H1 (cell line): ENCODE data around the gene IQCN. TPM values are rescaled to one million over a fixed set of nuclear protein-coding genes. Genes with fewer than 3 reads are reported as not detected.

Source experiments
- CTCF ChIA-PET: fragments of 300-600 bp; sonication (Branson Sonifier 250); formaldehyde crosslinking; loops from one replicate; lab custom pipeline; 2021; ENCODE audit not compliant: partially characterized antibody; lab: Charles Lee
- POLR2A ChIA-PET: fragments of 300-600 bp; sonication (Branson Sonifier 250); formaldehyde crosslinking; loops from one replicate; lab custom pipeline; 2021; ENCODE audit warnings: inconsistent platforms; ENCODE audit not compliant: partially characterized antibody; lab: Charles Lee
- DNase-seq, 2 experiments: peaks; one replicate each; pipeline versions ENCODE4 v3.0.0 to v3.0.0-alpha.2; 2010 to 2022; ENCODE audit warnings: low spot score in 2 of 2, low read depth in 1 of 2, mixed read lengths in 1 of 2
- FAIRE-seq: peaks from 2 replicates; lab custom pipeline; 2011; peaks lifted over from hg19 to GRCh38; lab: Jason Lieb, UNC
- H2AFZ ChIP-seq: 2 replicates; pipeline ENCODE4 v1.8.1; 2012; ENCODE audit warnings: low read length, inconsistent platforms
- H2AK5ac ChIP-seq: 2 replicates; pipeline ENCODE4 v1.6.1; 2013; ENCODE audit warnings: low read depth, low read length
- H2BK120ac ChIP-seq: replicated peaks from 2 replicates; pipeline ENCODE3; 2013; ENCODE audit warnings: low read depth, low read length, inconsistent platforms
- H2BK12ac ChIP-seq: 2 replicates; pipeline ENCODE4 v1.6.1; 2013; ENCODE audit warnings: low read depth, low read length
- H2BK15ac ChIP-seq: 2 replicates; pipeline ENCODE4 v1.6.1; 2013; ENCODE audit warnings: low read length
- H2BK20ac ChIP-seq: 2 replicates; pipeline ENCODE4 v1.6.1; 2013; ENCODE audit warnings: low read length
- H2BK5ac ChIP-seq: 2 replicates; pipeline ENCODE4 v1.6.1; 2013; ENCODE audit warnings: low read depth, low read length
- H3K14ac ChIP-seq: 2 replicates; pipeline ENCODE4 v1.6.1; 2013; ENCODE audit warnings: inconsistent platforms; ENCODE audit not compliant: insufficient read length
- H3K18ac ChIP-seq: 2 replicates; pipeline ENCODE4 v1.6.1; 2013; ENCODE audit warnings: low read length; ENCODE audit errors: extremely low read depth
- H3K23ac ChIP-seq: 2 replicates; pipeline ENCODE4 v1.6.1; 2013; ENCODE audit warnings: inconsistent platforms; ENCODE audit not compliant: insufficient read length
- H3K23me2 ChIP-seq: 2 replicates; pipeline ENCODE4 v1.6.1; 2013; ENCODE audit warnings: low read depth, low read length
- H3K27ac ChIP-seq: 2 replicates; pipeline ENCODE4 v1.6.1; 2011; ENCODE audit warnings: low read depth, low read length, inconsistent platforms
- H3K27me3 ChIP-seq, 4 experiments: replicated peaks in 1 of 4; 1 replicate in 1 of 4; 2 replicates in 3 of 4; pipeline versions ENCODE4 v1.6.1 to v1.8.1; 2011 to 2013; ENCODE audit warnings: low read length in 3 of 4, mild to moderate bottlenecking in 3 of 4, inconsistent platforms in 2 of 4, mixed read lengths in 2 of 4, moderate library complexity in 1 of 4; ENCODE audit not compliant: control insufficient read depth in 3 of 4, insufficient read depth in 3 of 4; ENCODE audit errors: extremely low read depth in 1 of 4
- H3K36me3 ChIP-seq, 4 experiments: 2 replicates each; pipeline versions ENCODE4 v1.6.1 to v1.8.1; 2011 to 2013; ENCODE audit warnings: mild to moderate bottlenecking in 4 of 4, low read length in 3 of 4, moderate library complexity in 2 of 4, control low read depth in 1 of 4, inconsistent platforms in 1 of 4; ENCODE audit not compliant: insufficient read depth in 4 of 4, control insufficient read depth in 2 of 4
- H3K4ac ChIP-seq: replicated peaks from 2 replicates; pipeline ENCODE3; 2013; ENCODE audit warnings: low read length, low read depth, mixed read lengths, inconsistent platforms; ENCODE audit not compliant: insufficient read length
- H3K4me1 ChIP-seq, 4 experiments: replicated peaks in 1 of 4; 1 replicate in 1 of 4; 2 replicates in 3 of 4; pipeline versions ENCODE4 v1.6.1 to v1.8.1; 2011 to 2013; ENCODE audit warnings: low read length in 3 of 4, inconsistent platforms in 2 of 4, mixed read lengths in 1 of 4; ENCODE audit not compliant: insufficient read depth in 4 of 4, control insufficient read depth in 3 of 4
- H3K4me2 ChIP-seq, 2 experiments: 2 replicates each; pipeline versions ENCODE4 v1.6.1 to v1.8.1; 2011 to 2013; ENCODE audit warnings: low read depth in 2 of 2, low read length in 2 of 2, control low read depth in 1 of 2, inconsistent platforms in 1 of 2, mild to moderate bottlenecking in 1 of 2; ENCODE audit not compliant: insufficient read depth in 1 of 2
- H3K4me3 ChIP-seq, 4 experiments: fragments of 200-600, 300-600 bp in 1 of 4; sonication (generic), shearing (Covaris generic), sonication (Bioruptor Twin) in 1 of 4; 2 replicates each; pipeline versions ENCODE4 v1.5.1 to v1.8.1; 2011 to 2016; ENCODE audit warnings: low read length in 4 of 4, low read depth in 3 of 4, control low read depth in 2 of 4, inconsistent platforms in 2 of 4, mild to moderate bottlenecking in 2 of 4, mixed read lengths in 1 of 4, moderate library complexity in 1 of 4; ENCODE audit not compliant: insufficient read depth in 2 of 4; ENCODE audit errors: extremely low read depth in 1 of 4
- H3K56ac ChIP-seq: replicated peaks from 2 replicates; pipeline ENCODE3; 2013; ENCODE audit warnings: low read depth, mild to moderate bottlenecking, mixed read lengths, low read length, inconsistent platforms; ENCODE audit not compliant: insufficient read length
- H3K79me1 ChIP-seq: 2 replicates; pipeline ENCODE4 v1.6.1; 2013; ENCODE audit warnings: low read depth, low read length, control low read depth
- H3K79me2 ChIP-seq, 2 experiments: 2 replicates each; pipeline versions ENCODE4 v1.6.1 to v1.8.1; 2012 to 2013; ENCODE audit warnings: low read length in 2 of 2, mild to moderate bottlenecking in 2 of 2, inconsistent platforms in 1 of 2; ENCODE audit not compliant: insufficient read depth in 2 of 2, control insufficient read depth in 1 of 2
- H3K9ac ChIP-seq, 4 experiments: replicated peaks in 1 of 4; 1 replicate in 1 of 4; 2 replicates in 3 of 4; pipeline versions ENCODE4 v1.6.1 to v1.8.1; 2011 to 2013; ENCODE audit warnings: low read depth in 3 of 4, low read length in 3 of 4, control low read depth in 2 of 4, mild to moderate bottlenecking in 2 of 4, moderate library complexity in 2 of 4, inconsistent platforms in 1 of 4; ENCODE audit errors: extremely low read depth in 1 of 4
- H3K9me3 ChIP-seq, 2 experiments: 2 replicates each; pipeline versions ENCODE4 v1.6.1 to v1.8.1; 2012 to 2013; ENCODE audit warnings: mild to moderate bottlenecking in 2 of 2, moderate library complexity in 2 of 2, control low read depth in 1 of 2, inconsistent platforms in 1 of 2, low read depth in 1 of 2, low read length in 1 of 2, mixed read lengths in 1 of 2; ENCODE audit not compliant: insufficient read depth in 2 of 2
- H4K20me1 ChIP-seq, 2 experiments: replicated peaks in 1 of 2; 2 replicates each; pipeline versions ENCODE3 to v1.8.1; 2011 to 2013; ENCODE audit warnings: inconsistent platforms in 2 of 2, low read length in 2 of 2, mild to moderate bottlenecking in 1 of 2; ENCODE audit not compliant: insufficient read depth in 2 of 2, control insufficient read depth in 1 of 2
- H4K5ac ChIP-seq: 2 replicates; pipeline ENCODE4 v1.6.1; 2013; ENCODE audit warnings: low read length, low read depth, mixed read lengths, inconsistent platforms; ENCODE audit not compliant: insufficient read length
- H4K8ac ChIP-seq: 2 replicates; pipeline ENCODE4 v1.8.0; 2013; ENCODE audit warnings: mild to moderate bottlenecking, moderate library complexity, low read length, inconsistent platforms; ENCODE audit not compliant: insufficient read depth; ENCODE audit errors: extremely low read depth
- H4K91ac ChIP-seq: replicated peaks from 2 replicates; pipeline ENCODE3; 2013; ENCODE audit warnings: low read length, mixed read lengths, inconsistent platforms; ENCODE audit not compliant: insufficient read length
- CHD1 ChIP-seq: IDR thresholded peaks from 2 replicates; pipeline ENCODE4 v1.6.1; 2012; ENCODE audit warnings: low read depth, low read length, improper control_type of control experiment
- CREB1 ChIP-seq: IDR thresholded peaks from 2 replicates; pipeline ENCODE4 v1.6.1; 2012; ENCODE audit warnings: inconsistent platforms
- JUN ChIP-seq: IDR thresholded peaks from 2 replicates; pipeline ENCODE4 v1.6.1; 2011; ENCODE audit warnings: low read depth, mild to moderate bottlenecking, improper control_type of control experiment, low read length
- KDM5A ChIP-seq: fragments of 200-600 bp; IDR thresholded peaks from 2 replicates; pipeline ENCODE4 v1.7.1; 2012; ENCODE audit warnings: mild to moderate bottlenecking, low read length, inconsistent platforms, mixed read lengths
- MAX ChIP-seq: IDR thresholded peaks from 2 replicates; pipeline ENCODE4 v1.6.1; 2012; ENCODE audit warnings: inconsistent platforms
- POLR2AphosphoS5 ChIP-seq: IDR thresholded peaks from 2 replicates; pipeline ENCODE4 v1.6.1; 2011; ENCODE audit warnings: low read depth, low read length
- TCF12 ChIP-seq: IDR thresholded peaks from 2 replicates; pipeline ENCODE4 v1.6.1; 2011; ENCODE audit warnings: low read depth, mild to moderate bottlenecking, low read length
- WGBS, 2 experiments: shearing (Covaris generic) in 1 of 2; methylation state at CpG; one replicate each; pipeline versions ENCODE4 v1.1.6 to v1.1.7; 2013 to 2015; ENCODE audit warnings: low lambda C conversion rate in 2 of 2, mixed read lengths in 2 of 2, inconsistent platforms in 1 of 2, low coverage in 1 of 2, missing lambda C conversion rate in 1 of 2; ENCODE audit not compliant: insufficient replicate concordance in 2 of 2, insufficient coverage in 1 of 2, insufficient read length in 1 of 2; ENCODE audit errors: extremely low coverage in 1 of 2, missing lambda C conversion rate in 1 of 2; 5-methylcytosine and 5-hydroxymethylcytosine counted together
- polyA plus RNA-seq, 7 experiments: library from polyadenylated mRNA; depleted of rRNA in 3 of 7; stranded (reverse) in 5 of 7; unstranded in 2 of 7; fragments of >200 nt in 5 of 7; fragments of 200-250 nt in 2 of 7; gene quantifications; 1 replicate in 5 of 7; 2 replicates in 1 of 7; 4 replicates in 1 of 7; pipeline versions ENCODE4 v1.2.1 to v1.2.3, GENCODE V29; 2011 to 2013; ENCODE audit warnings: missing spikeins in 2 of 7, mixed read lengths in 2 of 7
- total RNA-seq: library from RNA; stranded (reverse); fragmentation: NEBNext Ultra II Directional; extraction: Animal tissue kit (Norgen Biotek cat#: 25700); gene quantifications from 2 replicates; pipeline ENCODE4 v1.2.1, GENCODE V29; 2021

The IQCN gene
- total and polyA plus RNA-seq, 2 of the 8 experiments (the other 6 are each of a cell fraction or from before 2014, with no cell fraction given): 0.36 to 1.0 TPM

- Histone ChIP-seq H4K20me1 (peaks cover 0 to 8% of the 10 kb centered on the region in 2 experiments), H2BK15ac (peak overlapping the region; percentile 95), H3K9me3 (no peaks in the 10 kb centered on the region), H3K36me3 (no peaks in the 10 kb centered on the region; a peak in 1 of 8 replicates), H3K27me3 (peaks cover 0 to 5% (median 0%) of the 10 kb centered on the region in 4 experiments; a peak in 2 of 7 replicates), H2AFZ (peak overlapping the region; percentile 3; the same call in 1 of the 2 replicates), H3K56ac (peak overlapping the region; percentile 84), H3K9ac (peak overlapping the region in 3 of 4 experiments; percentile 56 to 65 (median 62); a peak in 6 of 7 replicates), H2BK20ac (peak overlapping the region; percentile 66; the same call in 1 of the 2 replicates), H3K23ac (no peak overlapping the region), H3K79me2 (no peaks in the 10 kb centered on the region), H3K4me3 (peak overlapping the region; percentile 55 to 75 (median 66)), H3K23me2 (peaks cover 31% of the 10 kb centered on the region), H4K91ac (peak overlapping the region; percentile 98), H3K27ac (peak overlapping the region; percentile 81), H3K14ac (peak overlapping the region; percentile 50), H3K18ac (peak overlapping the region; percentile 97), H3K79me1 (no peaks in the 10 kb centered on the region), H4K5ac (peak overlapping the region; percentile 92), H3K4me1 (peaks cover 4 to 35% (median 27%) of the 10 kb centered on the region in 4 experiments), H2AK5ac (no peak overlapping the region), H3K4ac (peak overlapping the region; percentile 85), H2BK5ac (peak overlapping the region; percentile 97), H2BK120ac (peak overlapping the region; percentile 88), H4K8ac (peak overlapping the region; percentile 93), H2BK12ac (peak overlapping the region; percentile 82), H3K4me2 (peak overlapping the region; percentile 75 to 84)
- WGBS, 2 experiments: 1% methylated on average over 29 of the region's 75 CpGs; no CpG with 5 or more reads in 1 of the 2 experiments
- FAIRE-seq (no peak), DNase-seq (peak in 1 of 2 experiments; percentile 88)
- CTCF ChIA-PET: interaction anchor here (1.0 to 3.5 kb wide), 7 partner anchors 10 to 119 kb away, joined by 3 to 52 read pairs (median 6); partner anchors contain the start of gene JUND
- POLR2A ChIA-PET: interaction anchor here (0.9 to 6.2 kb wide), 21 partner anchors 9 to 140 kb away, joined by 3 to 237 read pairs (median 4); partner anchors contain the start of genes IQCN, JUND, LSM4 and SSBP4
- no peak for TF ChIP-seq CHD1
- no peak for TF ChIP-seq JUN
- TF ChIP-seq KDM5A: no peak
- peak; percentile 68 for TF ChIP-seq CREB1
- peak; percentile 60; the same call in 1 of the 2 replicates for TF ChIP-seq MAX
- no peak for TF ChIP-seq TCF12
- TF ChIP-seq POLR2AphosphoS5: 0 out of 2 replicates have a peak, but pooled peaks have one; percentile 27
Observed at GRCh38 chr19:18291590-18292461, 17.6 kb upstream of the IQCN start.
